Lung (tissue), 12 donors: ENCODE measurements around the gene NIF3L1. TPM values are rescaled to one million over a fixed set of nuclear protein-coding genes. Genes with fewer than 3 reads are reported as not detected.
A peak's percentile ranks its signal among the peaks of the same experiment; 100 is the strongest.

Source experiments
- ATAC-seq: fragments of 200-7000 bp; cut with Tn5 transposase; one replicate; pipeline ENCODE4 v1.9.1; 2020; ENCODE audit warnings: moderate number of reproducible peaks; ENCODE audit not compliant: insufficient read depth, low FRiP score
- DNase-seq, 3 donors: peaks; one replicate each; pipeline ENCODE4 v3.0.0-alpha.2; 2013 to 2017
- H3K27ac ChIP-seq, 2 donors: one replicate each; pipeline ENCODE4 v1.5.1; 2013; ENCODE audit warnings: mild to moderate bottlenecking in 2 of 2, moderate library complexity in 2 of 2, control low read depth in 1 of 2, inconsistent platforms in 1 of 2, low read depth in 1 of 2, low read length in 1 of 2
- H3K27me3 ChIP-seq, 3 donors: one replicate each; pipeline ENCODE4 v1.5.1; 2013; ENCODE audit warnings: low read length in 2 of 3; ENCODE audit not compliant: control insufficient read depth in 3 of 3, insufficient read depth in 3 of 3
- H3K36me3 ChIP-seq, 4 donors: one replicate each; pipeline ENCODE4 v1.5.1; 2013; ENCODE audit warnings: low read length in 4 of 4, mild to moderate bottlenecking in 1 of 4, moderate library complexity in 1 of 4; ENCODE audit not compliant: control insufficient read depth in 4 of 4, insufficient read depth in 4 of 4
- H3K4me1 ChIP-seq, 5 donors: one replicate each; pipeline ENCODE4 v1.5.1; 2013; ENCODE audit warnings: low read length in 5 of 5, mild to moderate bottlenecking in 2 of 5, moderate library complexity in 1 of 5; ENCODE audit not compliant: control insufficient read depth in 5 of 5, insufficient read depth in 5 of 5
- H3K4me3 ChIP-seq: one replicate; pipeline ENCODE4 v1.5.1; 2013; ENCODE audit warnings: mild to moderate bottlenecking, control low read depth, moderate library complexity
- H3K9ac ChIP-seq, 2 donors: one replicate each; pipeline ENCODE4 v1.5.1; 2013; ENCODE audit warnings: low read length in 2 of 2, control low read depth in 1 of 2; ENCODE audit not compliant: insufficient read depth in 1 of 2
- H3K9me3 ChIP-seq, 4 donors: one replicate each; pipeline ENCODE4 v1.5.1; 2013; ENCODE audit warnings: low read length in 3 of 4, mild to moderate bottlenecking in 1 of 4, moderate library complexity in 1 of 4; ENCODE audit not compliant: control insufficient read depth in 4 of 4, insufficient read depth in 3 of 4
- CTCF ChIP-seq: IDR thresholded peaks from 2 replicates; pipeline ENCODE4 v1.5.1; 2012; ENCODE audit warnings: mild to moderate bottlenecking; ENCODE audit errors: control extremely low read depth, extremely low read depth
- WGBS, 2 donors: extraction: QIAGEN DNeasy Blood & Tissue Kit; methylation state at CpG; one replicate each; pipeline ENCODE4 v1.1.7; 2013; 5-methylcytosine and 5-hydroxymethylcytosine counted together
- polyA plus RNA-seq, 2 donors: library from polyadenylated mRNA; stranded (reverse); fragments of 200-250 nt; gene quantifications; one replicate each; pipeline ENCODE4 v1.2.1, GENCODE V29; 2013
- total RNA-seq, 2 donors: library from RNA; depleted of rRNA in 1 of 2; stranded (reverse); fragments of >200 nt in 1 of 2; gene quantifications; one replicate each; pipeline ENCODE4 v1.2.1, GENCODE V29; 2014 to 2021
- donor health status: control.
- donor health status: control.
- donor health status: Bipolar disorder and iron deficiency.
- donor health status: healthy.
- donor health status: DM: yes; HTN: yes; CAD: no.

The NIF3L1 gene
- total and polyA plus RNA-seq, 4 donors: 15.8 to 23.5 (median 23.0) TPM

- no peak for TF ChIP-seq CTCF
- ATAC-seq (no peak), DNase-seq (no peak)
- no peak overlapping the region for H3K9ac ChIP-seq
- H3K36me3 ChIP-seq: peaks cover 38 to 73% (median 71%) of the 10 kb centered on the region in 4 donors
- H3K27me3 ChIP-seq: no peaks in the 10 kb centered on the region
- no peak overlapping the region for H3K4me3 ChIP-seq
- no peaks in the 10 kb centered on the region for H3K9me3 ChIP-seq
- peaks cover 0 to 21% (median 14%) of the 10 kb centered on the region in 5 donors for H3K4me1 ChIP-seq
- 88 to 89% methylated on average over 8 of the region's 8 CpGs for WGBS, 2 donors
- H3K27ac ChIP-seq: no peak overlapping the region
Observed at GRCh38 chr2:200856806-200857205, 32.4 kb upstream of the NIF3L1 start.

DNA sequence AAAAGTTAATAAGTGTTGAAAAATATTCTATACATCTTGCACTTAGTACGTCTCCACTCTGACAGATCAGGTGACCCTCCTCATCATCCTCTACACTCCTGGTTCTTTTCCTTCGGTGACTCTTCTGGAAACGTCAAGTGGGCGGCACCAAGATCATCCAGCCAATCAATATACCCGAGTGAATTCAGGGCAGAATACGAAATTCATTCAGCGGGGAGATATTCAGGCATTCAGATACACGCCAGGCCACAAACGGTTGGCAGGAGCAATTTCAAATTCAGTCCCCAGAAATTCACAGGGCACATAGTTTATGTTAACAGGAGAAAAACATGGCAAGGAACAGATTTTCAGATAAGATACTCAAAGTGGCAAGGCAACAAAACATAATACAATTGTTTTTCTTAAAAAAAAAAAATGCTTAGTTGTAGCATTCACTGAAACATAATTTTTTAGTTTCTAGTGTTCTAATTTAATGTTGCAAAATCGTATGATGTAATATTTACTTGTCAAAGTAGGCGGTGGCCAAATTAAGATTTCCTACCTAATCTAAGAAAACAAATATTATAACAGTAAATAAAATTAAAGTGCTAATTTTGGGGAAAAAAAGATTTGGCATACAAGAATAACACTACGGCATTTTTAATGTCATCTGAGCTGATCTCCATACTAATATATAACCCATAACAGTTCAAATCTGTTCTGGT lies 28.9 kb upstream of the NIF3L1 start:
- no peak for TF ChIP-seq CTCF
- Histone ChIP-seq H3K4me3 (no peak overlapping the region), H3K27me3 (no peaks in the 10 kb centered on the region), H3K9ac (peak overlapping the region in 1 of 2 donors; percentile 81), H3K36me3 (peaks cover 22 to 60% (median 43%) of the 10 kb centered on the region in 4 donors), H3K9me3 (no peaks in the 10 kb centered on the region), H3K27ac (peak overlapping the region in 1 of 2 donors; percentile 34), H3K4me1 (peaks cover 0 to 25% (median 14%) of the 10 kb centered on the region in 5 donors)
- DNase-seq (peak in 1 of 3 donors; percentile 34), ATAC-seq (no peak)
- WGBS, 2 donors: 26 to 51% methylated on average over 12 of the region's 12 CpGs

- WGBS, 2 donors: 7 to 19% methylated on average over 4 of the region's 4 CpGs
- DNase-seq: peak in 1 of 3 donors; percentile 54
- Histone ChIP-seq H3K4me3 (no peak overlapping the region), H3K4me1 (peaks cover 0 to 25% (median 14%) of the 10 kb centered on the region in 5 donors), H3K27me3 (no peaks in the 10 kb centered on the region), H3K36me3 (peaks cover 14 to 53% (median 31%) of the 10 kb centered on the region in 4 donors), H3K9ac (peak overlapping the region in 1 of 2 donors; percentile 100), H3K9me3 (no peaks in the 10 kb centered on the region), H3K27ac (no peak overlapping the region)
- TF ChIP-seq CTCF: no peak
- no peak for ATAC-seq
Observed at GRCh38 chr2:200861617-200862155, 27.5 kb upstream of the NIF3L1 start.
